Pericardium fibroblast (primary cell): ENCODE results near the gene MIS18A. TPM values are rescaled to one million over a fixed set of nuclear protein-coding genes. Genes with fewer than 3 reads are reported as not detected.

Experiments
- total RNA-seq: library from RNA; depleted of rRNA; stranded (reverse); fragments of >200 nt; gene quantifications from 2 replicates; pipeline ENCODE4 v1.2.3, GENCODE V29; 2015

The MIS18A gene
- total RNA-seq, result 2.8 and 6.4 TPM in 2 replicates

GRCh38 chr21:32278518-32279376 is at the start of gene MIS18A:
MIS18A (minus strand) TSS chr21:32279049; CDS start chr21:32279014, 35 bp downstream.

GRCh38 chr21:32298658-32299081 is 19.8 kb upstream of the MIS18A start, which contains the start of gene MRAP:
MRAP (plus strand) TSS chr21:32298855; CDS start chr21:32298972, 117 bp downstream.

Other genes with a start within 250 kb of the MIS18A start
- gene MRAP, start 19.8 kb upstream of the MIS18A start, total RNA-seq, result 0.12 and 1.2 TPM in 2 replicates
- 11.4 and 17.0 TPM in 2 replicates for gene URB1, start 114.0 kb upstream of the MIS18A start, total RNA-seq
- 17.8 and 23.6 TPM in 2 replicates for gene EVA1C, start 133.7 kb upstream of the MIS18A start, total RNA-seq